Measurements from ENCODE around the gene SEMA4A.

The SEMA4A gene

DNA sequence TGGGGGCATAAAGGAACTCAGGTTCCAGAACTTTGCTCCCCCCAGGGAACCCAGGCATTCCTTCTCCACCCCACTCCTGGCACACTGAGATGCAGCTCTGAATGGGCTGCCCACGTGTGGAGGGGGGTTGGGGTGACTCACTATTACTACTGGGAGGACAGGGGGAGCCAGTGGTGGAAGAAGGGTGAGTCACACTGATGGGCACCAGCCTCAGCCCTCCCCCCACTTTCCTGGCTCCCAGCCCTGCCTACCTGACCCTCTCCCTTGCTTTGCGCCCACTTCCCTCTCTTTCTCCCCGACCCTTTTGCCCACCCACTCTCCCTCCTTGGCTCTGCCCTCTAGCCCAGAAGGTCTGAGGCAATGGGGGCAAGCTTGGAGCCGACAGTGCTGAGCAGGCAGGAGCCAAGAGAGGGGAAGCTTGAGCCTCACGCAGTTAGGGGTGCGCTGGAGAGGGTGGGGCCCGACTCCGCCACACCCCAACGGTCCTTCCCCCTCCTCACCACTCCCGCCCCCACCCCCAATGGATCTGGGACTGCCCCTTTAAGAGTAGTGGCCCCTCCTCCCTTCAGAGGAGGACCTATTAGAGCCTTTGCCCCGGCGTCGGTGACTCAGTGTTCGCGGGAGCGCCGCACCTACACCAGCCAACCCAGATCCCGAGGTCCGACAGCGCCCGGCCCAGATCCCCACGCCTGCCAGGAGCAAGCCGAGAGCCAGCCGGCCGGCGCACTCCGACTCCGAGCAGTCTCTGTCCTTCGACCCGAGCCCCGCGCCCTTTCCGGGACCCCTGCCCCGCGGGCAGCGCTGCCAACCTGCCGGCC lies 39.1 kb upstream of the SEMA4A start, which contains the start of gene LMNA (continued):
- TF ChIP-seq, protein P1, sequence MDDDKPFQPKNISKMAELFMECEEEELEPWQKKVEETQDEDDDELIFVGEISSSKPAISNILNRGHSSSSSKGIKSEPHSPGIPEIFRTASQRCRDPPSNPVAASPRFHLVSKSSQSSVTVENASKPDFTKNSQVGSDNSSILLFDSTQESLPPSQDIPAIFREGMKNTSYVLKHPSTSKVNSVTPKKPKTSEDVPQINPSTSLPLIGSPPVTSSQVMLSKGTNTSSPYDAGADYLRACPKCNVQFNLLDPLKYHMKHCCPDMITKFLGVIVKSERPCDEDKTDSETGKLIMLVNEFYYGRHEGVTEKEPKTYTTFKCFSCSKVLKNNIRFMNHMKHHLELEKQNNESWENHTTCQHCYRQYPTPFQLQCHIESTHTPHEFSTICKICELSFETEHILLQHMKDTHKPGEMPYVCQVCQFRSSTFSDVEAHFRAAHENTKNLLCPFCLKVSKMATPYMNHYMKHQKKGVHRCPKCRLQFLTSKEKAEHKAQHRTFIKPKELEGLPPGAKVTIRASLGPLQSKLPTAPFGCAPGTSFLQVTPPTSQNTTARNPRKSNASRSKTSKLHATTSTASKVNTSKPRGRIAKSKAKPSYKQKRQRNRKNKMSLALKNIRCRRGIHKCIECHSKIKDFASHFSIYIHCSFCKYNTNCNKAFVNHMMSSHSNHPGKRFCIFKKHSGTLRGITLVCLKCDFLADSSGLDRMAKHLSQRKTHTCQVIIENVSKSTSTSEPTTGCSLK (tag by site-specific recombination; IDR thresholded peaks at IDR 0.05), result no peak
- TF ChIP-seq ZNF404 (tag by site-specific recombination; IDR thresholded peaks at IDR 0.05), result no peak
- TF ChIP-seq ZNF521 (tag by site-specific recombination; IDR thresholded peaks at IDR 0.05), result no peak
- peak; percentile 91 for TF ChIP-seq KLF8 (tag by site-specific recombination; IDR thresholded peaks at IDR 0.05)
- TF ChIP-seq KLF1 (tag by site-specific recombination; IDR thresholded peaks at IDR 0.05), result peak; percentile 90
- no peak for TF ChIP-seq ZNF837 (tag by site-specific recombination; IDR thresholded peaks at IDR 0.05)
- no peak for TF ChIP-seq ZNF23 (tag by site-specific recombination; IDR thresholded peaks at IDR 0.05; ENCODE audit: borderline replicate concordance)
- TF ChIP-seq, protein P2, sequence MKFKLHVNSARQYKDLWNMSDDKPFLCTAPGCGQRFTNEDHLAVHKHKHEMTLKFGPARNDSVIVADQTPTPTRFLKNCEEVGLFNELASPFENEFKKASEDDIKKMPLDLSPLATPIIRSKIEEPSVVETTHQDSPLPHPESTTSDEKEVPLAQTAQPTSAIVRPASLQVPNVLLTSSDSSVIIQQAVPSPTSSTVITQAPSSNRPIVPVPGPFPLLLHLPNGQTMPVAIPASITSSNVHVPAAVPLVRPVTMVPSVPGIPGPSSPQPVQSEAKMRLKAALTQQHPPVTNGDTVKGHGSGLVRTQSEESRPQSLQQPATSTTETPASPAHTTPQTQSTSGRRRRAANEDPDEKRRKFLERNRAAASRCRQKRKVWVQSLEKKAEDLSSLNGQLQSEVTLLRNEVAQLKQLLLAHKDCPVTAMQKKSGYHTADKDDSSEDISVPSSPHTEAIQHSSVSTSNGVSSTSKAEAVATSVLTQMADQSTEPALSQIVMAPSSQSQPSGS (tag by site-specific recombination; IDR thresholded peaks at IDR 0.05; ENCODE audit: low read depth), result no peak
- no peak for TF ChIP-seq SALL2 (tag by site-specific recombination; IDR thresholded peaks at IDR 0.05; ENCODE audit: borderline replicate concordance)
- TF ChIP-seq, protein P3, sequence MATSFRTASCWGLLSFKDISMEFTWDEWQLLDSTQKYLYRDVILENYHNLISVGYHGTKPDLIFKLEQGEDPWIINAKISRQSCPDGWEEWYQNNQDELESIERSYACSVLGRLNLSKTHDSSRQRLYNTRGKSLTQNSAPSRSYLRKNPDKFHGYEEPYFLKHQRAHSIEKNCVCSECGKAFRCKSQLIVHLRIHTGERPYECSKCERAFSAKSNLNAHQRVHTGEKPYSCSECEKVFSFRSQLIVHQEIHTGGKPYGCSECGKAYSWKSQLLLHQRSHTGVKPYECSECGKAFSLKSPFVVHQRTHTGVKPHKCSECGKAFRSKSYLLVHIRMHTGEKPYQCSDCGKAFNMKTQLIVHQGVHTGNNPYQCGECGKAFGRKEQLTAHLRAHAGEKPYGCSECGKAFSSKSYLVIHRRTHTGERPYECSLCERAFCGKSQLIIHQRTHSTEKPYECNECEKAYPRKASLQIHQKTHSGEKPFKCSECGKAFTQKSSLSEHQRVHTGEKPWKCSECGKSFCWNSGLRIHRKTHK (tag by site-specific recombination; IDR thresholded peaks at IDR 0.05), result no peak
- no peak for TF ChIP-seq ZNF560 (tag by site-specific recombination; IDR thresholded peaks at IDR 0.05; ENCODE audit: borderline replicate concordance)
- TF ChIP-seq, protein P4, sequence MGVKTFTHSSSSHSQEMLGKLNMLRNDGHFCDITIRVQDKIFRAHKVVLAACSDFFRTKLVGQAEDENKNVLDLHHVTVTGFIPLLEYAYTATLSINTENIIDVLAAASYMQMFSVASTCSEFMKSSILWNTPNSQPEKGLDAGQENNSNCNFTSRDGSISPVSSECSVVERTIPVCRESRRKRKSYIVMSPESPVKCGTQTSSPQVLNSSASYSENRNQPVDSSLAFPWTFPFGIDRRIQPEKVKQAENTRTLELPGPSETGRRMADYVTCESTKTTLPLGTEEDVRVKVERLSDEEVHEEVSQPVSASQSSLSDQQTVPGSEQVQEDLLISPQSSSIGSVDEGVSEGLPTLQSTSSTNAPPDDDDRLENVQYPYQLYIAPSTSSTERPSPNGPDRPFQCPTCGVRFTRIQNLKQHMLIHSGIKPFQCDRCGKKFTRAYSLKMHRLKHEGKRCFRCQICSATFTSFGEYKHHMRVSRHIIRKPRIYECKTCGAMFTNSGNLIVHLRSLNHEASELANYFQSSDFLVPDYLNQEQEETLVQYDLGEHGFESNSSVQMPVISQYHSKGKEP (tag by site-specific recombination; IDR thresholded peaks at IDR 0.05), result no peak
- TF ChIP-seq, protein P5, sequence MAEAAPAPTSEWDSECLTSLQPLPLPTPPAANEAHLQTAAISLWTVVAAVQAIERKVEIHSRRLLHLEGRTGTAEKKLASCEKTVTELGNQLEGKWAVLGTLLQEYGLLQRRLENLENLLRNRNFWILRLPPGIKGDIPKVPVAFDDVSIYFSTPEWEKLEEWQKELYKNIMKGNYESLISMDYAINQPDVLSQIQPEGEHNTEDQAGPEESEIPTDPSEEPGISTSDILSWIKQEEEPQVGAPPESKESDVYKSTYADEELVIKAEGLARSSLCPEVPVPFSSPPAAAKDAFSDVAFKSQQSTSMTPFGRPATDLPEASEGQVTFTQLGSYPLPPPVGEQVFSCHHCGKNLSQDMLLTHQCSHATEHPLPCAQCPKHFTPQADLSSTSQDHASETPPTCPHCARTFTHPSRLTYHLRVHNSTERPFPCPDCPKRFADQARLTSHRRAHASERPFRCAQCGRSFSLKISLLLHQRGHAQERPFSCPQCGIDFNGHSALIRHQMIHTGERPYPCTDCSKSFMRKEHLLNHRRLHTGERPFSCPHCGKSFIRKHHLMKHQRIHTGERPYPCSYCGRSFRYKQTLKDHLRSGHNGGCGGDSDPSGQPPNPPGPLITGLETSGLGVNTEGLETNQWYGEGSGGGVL (tag by site-specific recombination; IDR thresholded peaks at IDR 0.05), result peak; percentile 100
- no peak for TF ChIP-seq ZNF626 (tag by site-specific recombination; IDR thresholded peaks at IDR 0.05)
- no peak for TF ChIP-seq YY1 (tag by site-specific recombination; IDR thresholded peaks at IDR 0.05)
- TF ChIP-seq, protein P6, sequence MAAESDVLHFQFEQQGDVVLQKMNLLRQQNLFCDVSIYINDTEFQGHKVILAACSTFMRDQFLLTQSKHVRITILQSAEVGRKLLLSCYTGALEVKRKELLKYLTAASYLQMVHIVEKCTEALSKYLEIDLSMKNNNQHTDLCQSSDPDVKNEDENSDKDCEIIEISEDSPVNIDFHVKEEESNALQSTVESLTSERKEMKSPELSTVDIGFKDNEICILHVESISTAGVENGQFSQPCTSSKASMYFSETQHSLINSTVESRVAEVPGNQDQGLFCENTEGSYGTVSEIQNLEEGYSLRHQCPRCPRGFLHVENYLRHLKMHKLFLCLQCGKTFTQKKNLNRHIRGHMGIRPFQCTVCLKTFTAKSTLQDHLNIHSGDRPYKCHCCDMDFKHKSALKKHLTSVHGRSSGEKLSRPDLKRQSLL (tag by site-specific recombination; IDR thresholded peaks at IDR 0.05), result peak; percentile 62; the same call in 1 of the 2 replicates
- TF ChIP-seq ZNF423 (tag by site-specific recombination; IDR thresholded peaks at IDR 0.05), result no peak
- no peak for TF ChIP-seq ZNF701 (tag by site-specific recombination; IDR thresholded peaks at IDR 0.05)
- TF ChIP-seq ZNF433 (tag by site-specific recombination; IDR thresholded peaks at IDR 0.05; ENCODE audit: low read depth), result no peak
- no peak for TF ChIP-seq ZNF768 (tag by site-specific recombination; IDR thresholded peaks at IDR 0.05)
- TF ChIP-seq, protein P7, sequence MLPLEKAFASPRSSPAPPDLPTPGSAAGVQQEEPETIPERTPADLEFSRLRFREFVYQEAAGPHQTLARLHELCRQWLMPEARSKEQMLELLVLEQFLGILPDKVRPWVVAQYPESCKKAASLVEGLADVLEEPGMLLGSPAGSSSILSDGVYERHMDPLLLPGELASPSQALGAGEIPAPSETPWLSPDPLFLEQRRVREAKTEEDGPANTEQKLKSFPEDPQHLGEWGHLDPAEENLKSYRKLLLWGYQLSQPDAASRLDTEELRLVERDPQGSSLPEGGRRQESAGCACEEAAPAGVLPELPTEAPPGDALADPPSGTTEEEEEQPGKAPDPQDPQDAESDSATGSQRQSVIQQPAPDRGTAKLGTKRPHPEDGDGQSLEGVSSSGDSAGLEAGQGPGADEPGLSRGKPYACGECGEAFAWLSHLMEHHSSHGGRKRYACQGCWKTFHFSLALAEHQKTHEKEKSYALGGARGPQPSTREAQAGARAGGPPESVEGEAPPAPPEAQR (tag by site-specific recombination; IDR thresholded peaks at IDR 0.05), result no peak
- TF ChIP-seq MEIS1 (CRISPR knock-in tag; IDR thresholded peaks at IDR 0.05; ENCODE audit: borderline replicate concordance), result no peak
- TF ChIP-seq, protein P8, sequence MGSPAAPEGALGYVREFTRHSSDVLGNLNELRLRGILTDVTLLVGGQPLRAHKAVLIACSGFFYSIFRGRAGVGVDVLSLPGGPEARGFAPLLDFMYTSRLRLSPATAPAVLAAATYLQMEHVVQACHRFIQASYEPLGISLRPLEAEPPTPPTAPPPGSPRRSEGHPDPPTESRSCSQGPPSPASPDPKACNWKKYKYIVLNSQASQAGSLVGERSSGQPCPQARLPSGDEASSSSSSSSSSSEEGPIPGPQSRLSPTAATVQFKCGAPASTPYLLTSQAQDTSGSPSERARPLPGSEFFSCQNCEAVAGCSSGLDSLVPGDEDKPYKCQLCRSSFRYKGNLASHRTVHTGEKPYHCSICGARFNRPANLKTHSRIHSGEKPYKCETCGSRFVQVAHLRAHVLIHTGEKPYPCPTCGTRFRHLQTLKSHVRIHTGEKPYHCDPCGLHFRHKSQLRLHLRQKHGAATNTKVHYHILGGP (tag by site-specific recombination; IDR thresholded peaks at IDR 0.05), result no peak
- TF ChIP-seq TRIM28 (IDR thresholded peaks at IDR 0.05; ENCODE audit: borderline replicate concordance, low read length), result no peak
- TF ChIP-seq ZEB2 (tag by site-specific recombination; IDR thresholded peaks at IDR 0.05), result peak; percentile 88

Data from HEK293 (cell line).